Endothelial cell of umbilical vein (primary cell): ENCODE data around the gene CCDC34. TPM values are rescaled to one million over a fixed set of nuclear protein-coding genes. Genes with fewer than 3 reads are reported as not detected.

ENCODE experiments used
- BruUV-seq: library from RNA; stranded (reverse); fragments of 400-500 nt; replicated peaks from 2 replicates; lab custom pipeline; 2021; lab: Mats Ljungman, UMichigan
- CTCF ChIA-PET: fragments of 300-600, 350-600 bp; sonication (Branson Sonifier 250); formaldehyde crosslinking; loops from one replicate; lab custom pipeline; 2021; ENCODE audit warnings: antibody characterized with exemption, inconsistent platforms; lab: Charles Lee
- POLR2A ChIA-PET: fragments of 300-600, 350-600 bp; sonication (Branson Sonifier 250); formaldehyde crosslinking; loops from one replicate; lab custom pipeline; 2021; ENCODE audit warnings: antibody characterized with exemption, inconsistent platforms; lab: Charles Lee
- DNase-seq: peaks from one replicate; pipeline ENCODE4 v3.0.0-alpha.2; 2011; ENCODE audit warnings: low read depth, low spot score
- FAIRE-seq: peaks from 2 replicates; lab custom pipeline; 2011; peaks lifted over from hg19 to GRCh38; lab: Jason Lieb, UNC
- H2AFZ ChIP-seq: 2 replicates; pipeline ENCODE4 v1.6.0; 2012; ENCODE audit warnings: low read depth, low read length, control low read depth, inconsistent platforms
- H3K27ac ChIP-seq: 2 replicates; pipeline ENCODE4 v1.5.1; 2011; ENCODE audit warnings: low read depth, mild to moderate bottlenecking, control low read depth, low read length, moderate library complexity; ENCODE audit not compliant: insufficient read depth
- H3K27me3 ChIP-seq, 2 experiments: 2 replicates each; pipeline versions ENCODE4 v1.6.0 to v1.6.1; 2011; ENCODE audit warnings: low read length in 2 of 2, mixed read lengths in 1 of 2; ENCODE audit not compliant: control insufficient read depth in 2 of 2, insufficient read depth in 2 of 2
- H3K36me3 ChIP-seq, 2 experiments: 2 replicates in 1 of 2; 3 replicates in 1 of 2; pipeline ENCODE4 v1.5.1; 2011; ENCODE audit warnings: low read length in 2 of 2, mild to moderate bottlenecking in 1 of 2, moderate library complexity in 1 of 2; ENCODE audit not compliant: control insufficient read depth in 2 of 2, insufficient read depth in 2 of 2; ENCODE audit errors: extremely low read depth in 1 of 2
- H3K4me1 ChIP-seq: 3 replicates; pipeline ENCODE4 v1.5.1; 2011; ENCODE audit warnings: mild to moderate bottlenecking, low read length; ENCODE audit not compliant: control insufficient read depth, insufficient read depth; ENCODE audit errors: extremely low read depth
- H3K4me2 ChIP-seq: 2 replicates; pipeline ENCODE4 v1.6.1; 2011; ENCODE audit warnings: low read length, control low read depth, mixed read lengths; ENCODE audit not compliant: insufficient read depth
- H3K4me3 ChIP-seq, 3 experiments: fragments of 200-600 bp in 1 of 3; sonication (generic), shearing (Covaris generic) in 1 of 3; replicated peaks in 1 of 3; 2 replicates each; pipeline ENCODE4 v1.5.1; 2011 to 2016; ENCODE audit warnings: control low read depth in 3 of 3, low read length in 3 of 3, mild to moderate bottlenecking in 2 of 3, inconsistent platforms in 1 of 3, low read depth in 1 of 3, moderate library complexity in 1 of 3; ENCODE audit not compliant: insufficient read depth in 1 of 3
- H3K79me2 ChIP-seq: 2 replicates; pipeline ENCODE4 v1.6.0; 2012; ENCODE audit warnings: low read length, inconsistent platforms; ENCODE audit not compliant: control insufficient read depth, insufficient read depth
- H3K9ac ChIP-seq: replicated peaks from 2 replicates; pipeline ENCODE3; 2011; ENCODE audit warnings: low read length, control low read depth; ENCODE audit not compliant: insufficient read depth; ENCODE audit errors: extremely low read depth
- H3K9me1 ChIP-seq: replicated peaks from 3 replicates; pipeline ENCODE4 v1.6.0; 2011; ENCODE audit warnings: mild to moderate bottlenecking, low read length; ENCODE audit not compliant: control insufficient read depth, insufficient read depth; ENCODE audit errors: extremely low read depth
- H3K9me3 ChIP-seq: replicated peaks from 2 replicates; pipeline ENCODE4 v1.5.1; 2012; ENCODE audit warnings: low read length, inconsistent platforms; ENCODE audit not compliant: control insufficient read depth, insufficient read depth
- H4K20me1 ChIP-seq: replicated peaks from 2 replicates; pipeline ENCODE3; 2011; ENCODE audit warnings: mild to moderate bottlenecking, low read length; ENCODE audit not compliant: control insufficient read depth, insufficient read depth; ENCODE audit errors: extremely low read depth
- EZH2 ChIP-seq: IDR thresholded peaks from 2 replicates; pipeline ENCODE4 v1.6.1; 2012; ENCODE audit warnings: borderline replicate concordance, low read depth, mild to moderate bottlenecking, moderate library complexity, low read length, inconsistent platforms; ENCODE audit not compliant: severe bottlenecking
- FOS ChIP-seq: IDR thresholded peaks from 2 replicates; pipeline ENCODE4 v1.6.1; 2011; ENCODE audit warnings: mild to moderate bottlenecking, low read length, moderate library complexity, borderline replicate concordance; ENCODE audit not compliant: insufficient read depth
- GATA2 ChIP-seq: IDR thresholded peaks from 2 replicates; pipeline ENCODE4 v1.7.0; 2011; ENCODE audit warnings: low read depth, mild to moderate bottlenecking, moderate library complexity, mixed read lengths, low read length; ENCODE audit not compliant: insufficient read length, insufficient read depth
- JUN ChIP-seq: IDR thresholded peaks from 2 replicates; pipeline ENCODE4 v1.6.1; 2011; ENCODE audit warnings: borderline replicate concordance, low read depth; ENCODE audit not compliant: insufficient read length, insufficient read depth
- MYC ChIP-seq: IDR thresholded peaks from one replicate; pipeline ENCODE4 v1.6.1; 2011; ENCODE audit warnings: mild to moderate bottlenecking, low read depth, low read length
- POLR2A ChIP-seq: IDR thresholded peaks from 2 replicates; pipeline ENCODE4 v1.6.1; 2012; ENCODE audit warnings: low read depth, mild to moderate bottlenecking, control low read depth, low read length
- dilution Hi-C: fragments of 300-500 bp; cut with MboI; formaldehyde crosslinking; loops from one replicate; pipeline ENCODE4 v1.15.0; 2019; ENCODE audit warnings: low sequenced_read_pairs; ENCODE audit not compliant: extremely low pct_ligation_motif_present
- intact Hi-C: fragments of 100-400 bp; cut with micrococcal nuclease; formaldehyde crosslinking; loops from one replicate; pipeline ENCODE4 v1.10.0; 2022
- polyA plus RNA-seq, 4 experiments: library from polyadenylated mRNA; depleted of rRNA in 3 of 4; stranded (reverse) in 3 of 4; unstranded in 1 of 4; fragments of >200 nt; gene quantifications; 2 replicates each; pipeline versions ENCODE4 v1.2.1 to v1.2.3, GENCODE V29; 2011 to 2012; ENCODE audit warnings: missing spikeins in 1 of 4
- total RNA-seq: library from RNA; stranded (reverse); gene quantifications from 2 replicates; pipeline ENCODE4 v1.2.3, GENCODE V29; 2021
- TF ChIP-seq, protein P1 (sequence below), 2 donors: IDR thresholded peaks; 1 replicate in 1 of 2; 2 replicates in 1 of 2; pipeline ENCODE4 v1.5.1; 2011; ENCODE audit warnings: low read length in 2 of 2, mild to moderate bottlenecking in 2 of 2, moderate library complexity in 2 of 2, control low read depth in 1 of 2, inconsistent platforms in 1 of 2, low read depth in 1 of 2; ENCODE audit not compliant: insufficient read depth in 1 of 2; ENCODE audit errors: extremely low read depth in 1 of 2
- TF ChIP-seq, protein P2 (sequence below): IDR thresholded peaks from 2 replicates; pipeline ENCODE4 v1.6.1; 2011; ENCODE audit not compliant: insufficient read depth, insufficient read length

Gene CCDC34
- total and polyA plus RNA-seq, 2 donors (not counting 3 experiments of a cell fraction or from before 2014, with no cell fraction given): 2.3 to 11.4 TPM

- Histone ChIP-seq H3K9me3 (no peaks in the 10 kb centered on the region), H3K4me1 (no peaks in the 10 kb centered on the region), H3K36me3 (no peaks in the 10 kb centered on the region), H3K27me3 (no peaks in the 10 kb centered on the region), H4K20me1 (no peaks in the 10 kb centered on the region), H3K79me2 (no peaks in the 10 kb centered on the region), H2AFZ (no peak overlapping the region), H3K4me2 (no peak overlapping the region), H3K4me3 (no peak overlapping the region), H3K9ac (no peak overlapping the region), H3K27ac (no peak overlapping the region), H3K9me1 (no peaks in the 10 kb centered on the region)
- BruUV-seq: no TSS peak
- CTCF ChIA-PET: no interaction called here
- POLR2A ChIA-PET: no interaction called here
- TF ChIP-seq EZH2 (no peak), POLR2A (no peak), FOS (no peak), GATA2 (no peak), JUN (no peak), MYC (no peak)
- TF ChIP-seq, protein P1, sequence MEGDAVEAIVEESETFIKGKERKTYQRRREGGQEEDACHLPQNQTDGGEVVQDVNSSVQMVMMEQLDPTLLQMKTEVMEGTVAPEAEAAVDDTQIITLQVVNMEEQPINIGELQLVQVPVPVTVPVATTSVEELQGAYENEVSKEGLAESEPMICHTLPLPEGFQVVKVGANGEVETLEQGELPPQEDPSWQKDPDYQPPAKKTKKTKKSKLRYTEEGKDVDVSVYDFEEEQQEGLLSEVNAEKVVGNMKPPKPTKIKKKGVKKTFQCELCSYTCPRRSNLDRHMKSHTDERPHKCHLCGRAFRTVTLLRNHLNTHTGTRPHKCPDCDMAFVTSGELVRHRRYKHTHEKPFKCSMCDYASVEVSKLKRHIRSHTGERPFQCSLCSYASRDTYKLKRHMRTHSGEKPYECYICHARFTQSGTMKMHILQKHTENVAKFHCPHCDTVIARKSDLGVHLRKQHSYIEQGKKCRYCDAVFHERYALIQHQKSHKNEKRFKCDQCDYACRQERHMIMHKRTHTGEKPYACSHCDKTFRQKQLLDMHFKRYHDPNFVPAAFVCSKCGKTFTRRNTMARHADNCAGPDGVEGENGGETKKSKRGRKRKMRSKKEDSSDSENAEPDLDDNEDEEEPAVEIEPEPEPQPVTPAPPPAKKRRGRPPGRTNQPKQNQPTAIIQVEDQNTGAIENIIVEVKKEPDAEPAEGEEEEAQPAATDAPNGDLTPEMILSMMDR (IDR thresholded peaks at IDR 0.05; ENCODE audit: extremely low read depth in 1 of 2, insufficient read depth in 1 of 2, low read depth in 1 of 2, low read length in 2 of 2): no peak
- TF ChIP-seq, protein P2, sequence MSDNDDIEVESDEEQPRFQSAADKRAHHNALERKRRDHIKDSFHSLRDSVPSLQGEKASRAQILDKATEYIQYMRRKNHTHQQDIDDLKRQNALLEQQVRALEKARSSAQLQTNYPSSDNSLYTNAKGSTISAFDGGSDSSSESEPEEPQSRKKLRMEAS: no peak
- intact Hi-C loops: no loop called here
- DNase-seq (no peak), FAIRE-seq (no peak)
- dilution Hi-C loops: no loop called here
Measured at GRCh38 chr11:27329867-27330632, 33.0 kb downstream of the CCDC34 start.
